GM18508 (cell line): Measurements from ENCODE around the gene GPC6.
"Not testable (repeated sequence)": the region's sequence is repeated elsewhere in the genome, so short reads cannot be mapped to it uniquely, and the experiment has no call there.

ENCODE experiments used
- ATAC-seq: cut with Tn5 transposase; IDR thresholded peaks from one replicate; pipeline ENCODE4 v1.9.1; 2021; ENCODE audit warnings: moderate number of reproducible peaks; ENCODE audit not compliant: insufficient read depth, unreplicated experiment

The GPC6 gene

DNA sequence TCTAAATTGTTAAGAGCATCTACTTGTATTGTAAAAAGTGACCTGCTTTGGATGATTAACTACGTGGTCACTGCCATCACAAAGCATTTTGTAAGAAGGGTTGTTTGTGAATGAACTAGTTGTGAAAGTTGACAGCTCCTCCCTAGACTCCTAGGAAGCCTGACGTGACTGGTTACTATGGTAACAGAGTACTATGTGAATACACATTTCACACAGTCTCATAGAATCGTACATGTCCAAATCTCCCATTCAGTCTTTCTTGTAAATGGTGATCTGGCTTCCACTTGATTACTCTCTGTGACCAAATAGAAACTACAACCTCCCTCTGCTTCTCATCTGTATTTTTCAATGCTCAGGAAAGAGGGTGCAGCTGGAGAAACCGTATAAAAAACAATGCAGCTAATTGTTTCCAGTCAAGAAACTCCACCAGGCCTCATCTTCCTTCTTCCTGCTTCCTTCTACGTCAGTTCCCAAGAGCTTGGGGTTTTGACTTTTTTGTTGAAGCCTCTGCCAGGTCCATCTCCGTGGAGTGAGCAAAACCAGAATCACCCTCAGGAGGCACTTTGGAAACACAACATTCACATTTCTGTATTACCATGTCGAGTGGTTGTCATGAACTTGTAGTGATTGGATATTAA, 83.4 kb downstream of the GPC6 start:
- no peak for ATAC-seq

- ATAC-seq, result no peak
These were observed 90.2 kb downstream of the GPC6 start for GRCh38 chr13:93316841-93317240.

DNA sequence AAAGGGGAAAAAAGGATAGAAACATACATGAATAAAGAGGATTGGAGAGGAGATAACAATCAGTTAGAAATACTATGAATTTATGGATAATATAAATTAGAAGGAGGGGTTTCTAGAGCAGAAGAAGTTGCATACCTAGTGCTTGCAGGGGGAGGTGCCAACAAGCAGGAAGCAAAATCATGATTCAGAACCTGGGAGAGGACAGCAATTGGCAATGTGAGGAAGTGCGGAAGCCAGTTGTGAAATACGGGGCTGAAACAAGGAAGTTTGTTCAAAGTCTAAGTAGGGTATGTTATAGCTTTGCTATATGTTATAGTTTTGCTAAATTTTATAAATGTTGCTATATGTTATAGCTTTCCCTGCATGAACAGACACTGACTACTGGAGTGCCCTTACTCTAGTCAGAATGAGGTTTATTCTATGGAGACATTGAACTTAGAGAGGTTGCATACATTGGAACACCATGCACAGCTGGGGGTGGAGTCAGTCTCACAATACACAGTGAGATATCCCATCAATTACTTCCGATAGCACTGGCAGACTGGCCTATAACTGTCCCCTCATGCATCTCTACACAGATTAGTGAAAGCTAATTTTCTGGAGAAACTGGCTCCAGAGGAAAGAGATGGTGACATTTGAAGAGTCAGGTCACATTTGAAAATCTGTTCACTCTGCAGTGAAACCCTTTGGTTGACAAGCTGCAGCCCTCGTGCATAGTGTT, 92.1 kb downstream of the GPC6 start:
- no peak for ATAC-seq

- ATAC-seq, result no peak
These were observed 94.3 kb downstream of the GPC6 start for GRCh38 chr13:93320942-93321341.

- ATAC-seq, result not testable (repeated sequence)
These were observed 97.3 kb downstream of the GPC6 start for GRCh38 chr13:93323880-93324279.

GRCh38 chr13:93325303-93326233, 99.0 kb downstream of the GPC6 start:
- ATAC-seq, result no peak

DNA sequence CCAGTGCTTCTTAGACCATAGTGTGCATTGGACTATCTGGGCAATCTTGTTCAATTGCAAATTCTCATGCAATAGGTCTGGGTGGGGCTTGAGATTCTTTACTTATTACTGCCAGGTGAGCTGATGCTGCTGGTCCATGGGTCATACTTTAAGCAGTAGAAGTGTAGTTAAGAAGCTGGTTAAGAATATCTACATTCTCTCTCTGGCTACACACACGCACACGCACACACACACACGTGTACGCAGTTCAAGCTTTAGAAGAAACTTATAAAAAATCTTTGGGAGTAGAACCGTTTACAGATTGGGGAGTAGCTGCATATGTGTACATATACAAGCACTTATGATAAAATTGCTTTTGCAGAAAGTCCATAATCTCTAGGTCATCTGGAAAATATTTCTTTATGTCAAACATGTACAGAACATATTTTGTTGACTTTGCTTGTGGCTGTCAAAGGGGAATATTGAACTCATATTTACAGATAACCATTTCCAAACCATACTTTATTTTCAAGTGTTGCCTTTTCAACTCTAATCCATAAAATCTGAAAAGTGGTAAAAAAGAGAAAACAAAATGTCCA, 99.7 kb downstream of the GPC6 start:
- no peak for ATAC-seq

DNA sequence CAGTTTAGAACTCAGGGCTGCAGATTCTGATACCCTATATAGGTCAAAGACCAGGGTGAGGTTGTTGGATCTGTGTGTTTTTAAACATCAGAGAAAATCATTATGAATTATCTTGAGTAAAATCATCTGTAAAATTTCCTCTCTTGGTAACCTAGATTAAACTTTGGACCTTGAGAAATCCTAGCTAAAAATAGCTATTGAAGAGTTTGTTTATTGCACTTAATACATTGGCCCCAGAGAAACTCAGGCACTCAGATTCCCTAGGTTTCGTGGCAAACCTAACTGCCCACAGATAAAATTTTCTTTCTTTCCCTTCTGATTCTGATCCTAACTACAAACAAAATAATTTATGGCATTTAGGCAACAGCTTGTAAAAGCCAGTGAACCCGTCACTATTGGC, 102.3 kb downstream of the GPC6 start:
- no peak for ATAC-seq

GRCh38 chr13:93336728-93337127, 110.1 kb downstream of the GPC6 start:
- ATAC-seq, result no peak

DNA sequence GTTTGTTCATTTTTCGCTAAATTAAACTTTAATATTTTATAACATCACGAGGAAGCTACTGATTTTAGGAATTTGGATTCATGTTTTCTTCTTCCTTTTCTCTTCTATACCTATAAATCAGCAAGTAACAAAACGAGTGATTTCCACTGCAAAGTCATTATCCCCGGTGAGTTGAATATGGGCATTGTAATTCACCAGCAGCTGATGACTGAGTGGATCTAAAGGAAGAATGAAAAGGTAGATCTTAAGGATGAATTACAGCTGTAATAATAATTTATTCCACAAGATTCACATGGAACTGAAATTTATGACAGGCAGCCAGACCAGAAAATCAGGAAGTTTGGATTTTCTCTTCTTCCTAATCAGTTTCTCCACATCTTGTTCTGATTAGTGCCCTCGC, 111.4 kb downstream of the GPC6 start:
- no peak for ATAC-seq

GRCh38 chr13:93338906-93339305, 112.3 kb downstream of the GPC6 start:
- no peak for ATAC-seq

DNA sequence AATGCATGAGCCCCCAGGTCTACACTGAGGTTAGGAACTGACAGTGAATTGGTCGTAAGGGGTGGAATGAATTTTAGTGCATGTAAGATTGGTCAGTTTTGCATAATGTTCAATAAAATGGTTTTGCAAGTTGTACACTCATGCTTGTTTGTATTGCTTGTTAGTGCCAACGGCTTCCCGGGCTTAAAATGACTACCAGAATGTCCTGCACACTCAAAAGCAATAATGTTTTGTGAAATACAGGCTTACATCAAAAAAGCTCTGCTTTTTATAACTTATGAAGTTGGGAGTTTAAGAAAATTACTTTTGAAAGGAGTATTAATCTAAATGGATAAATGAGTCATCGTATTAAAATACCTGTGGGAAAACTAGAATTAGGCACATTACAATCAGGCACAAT, 112.9 kb downstream of the GPC6 start:
- no peak for ATAC-seq

GRCh38 chr13:93341517-93341916, 114.9 kb downstream of the GPC6 start:
- no peak for ATAC-seq

DNA sequence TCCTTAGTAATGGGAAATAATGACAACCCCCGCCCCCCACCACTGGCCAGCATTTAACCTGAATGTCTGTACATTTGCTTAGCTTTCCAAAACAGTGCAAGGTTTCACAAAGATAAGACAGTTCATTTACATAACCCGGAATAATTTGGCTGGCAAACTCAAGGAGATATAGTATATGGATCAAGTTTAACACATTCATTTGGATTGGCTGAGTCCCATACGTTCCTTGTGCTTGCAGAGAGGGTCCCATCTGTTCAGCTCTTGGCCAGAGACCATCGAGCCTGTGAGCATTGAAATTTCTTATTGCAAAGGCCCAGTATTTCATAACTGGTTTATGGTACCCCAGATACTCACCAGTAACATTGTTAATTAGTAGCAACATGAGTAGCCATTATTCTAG, 116.5 kb downstream of the GPC6 start:
- no peak for ATAC-seq

DNA sequence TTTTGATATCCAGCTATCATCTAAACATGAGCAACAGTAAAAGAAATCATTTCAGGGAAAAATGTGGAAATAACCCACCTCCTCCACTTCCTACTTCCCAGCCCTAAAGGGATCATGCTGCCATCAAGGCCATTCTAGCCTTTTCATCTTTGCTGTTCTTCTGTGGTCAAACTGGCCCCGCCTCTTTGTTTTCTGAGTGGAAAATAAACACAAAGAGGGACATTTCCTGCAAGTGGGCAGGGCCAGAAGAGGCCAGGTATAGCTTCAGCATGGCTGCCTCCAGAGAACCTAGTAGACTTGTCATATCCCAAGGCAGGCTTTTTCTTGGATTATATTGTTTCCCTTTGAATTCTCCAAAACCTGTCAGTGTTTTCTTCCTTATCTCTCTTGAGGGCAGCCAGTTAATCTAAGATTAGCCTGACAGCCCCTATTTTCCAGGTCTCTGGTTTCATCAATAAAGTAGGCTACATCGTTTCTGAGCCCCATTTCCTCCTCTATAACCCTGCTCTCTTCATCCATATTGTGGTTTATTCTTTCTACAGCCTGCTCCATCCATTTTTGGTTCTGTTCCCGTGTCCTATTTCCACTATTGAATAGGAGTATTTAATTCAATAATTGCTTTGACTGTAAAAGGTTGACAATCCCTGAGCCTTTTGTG, 117.6 kb downstream of the GPC6 start:
- ATAC-seq, result no peak

GRCh38 chr13:93345024-93345423, 118.4 kb downstream of the GPC6 start:
- ATAC-seq, result no peak

GRCh38 chr13:93345770-93346169, 119.2 kb downstream of the GPC6 start:
- no peak for ATAC-seq

GRCh38 chr13:93352616-93353015, 126.0 kb downstream of the GPC6 start:
- no peak for ATAC-seq

DNA sequence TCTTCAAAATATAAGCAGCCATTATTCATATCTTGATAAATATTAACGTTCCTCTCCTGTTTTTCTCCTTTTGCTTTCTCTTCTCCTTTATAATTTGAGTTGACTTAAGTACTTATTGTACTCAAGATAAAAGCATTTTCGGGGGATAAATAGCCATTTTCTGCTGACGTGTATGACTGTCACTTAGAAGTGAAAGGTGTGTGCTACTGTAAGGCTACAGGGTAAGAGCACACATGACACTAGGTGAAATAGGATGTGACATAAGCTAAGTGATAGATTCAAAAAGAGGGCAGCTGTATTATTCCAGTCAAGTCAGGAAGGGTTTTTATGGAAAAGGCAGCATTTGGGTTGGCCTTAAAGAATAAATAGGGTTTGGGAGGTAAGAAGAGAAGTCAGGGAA, 128.5 kb downstream of the GPC6 start:
- ATAC-seq, result no peak

DNA sequence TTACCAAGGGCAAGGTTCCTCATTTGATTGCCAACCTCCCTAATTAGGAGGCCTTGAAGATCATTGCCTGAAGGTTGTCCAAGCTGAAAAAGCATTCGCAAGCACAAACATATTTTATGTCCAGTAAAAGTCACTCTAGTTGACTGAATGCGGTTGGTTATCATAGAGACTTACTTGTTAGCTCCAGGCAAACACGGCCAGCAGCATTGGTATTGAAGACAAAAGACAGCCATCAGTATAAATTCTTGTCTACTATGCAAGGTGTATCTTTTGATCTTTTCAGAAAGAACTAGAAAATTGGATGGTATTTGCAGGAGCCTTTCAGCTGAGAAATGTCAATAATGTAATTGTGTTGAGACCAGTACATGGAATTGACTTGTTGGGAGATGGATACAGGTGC, 129.9 kb downstream of the GPC6 start:
- ATAC-seq, result no peak
